SK-N-MC (cell line): Measurements from ENCODE around the gene B9D1.

Experiments used
- DNase-seq: peaks from one replicate; pipeline ENCODE4 v3.0.0-alpha.2; 2011; ENCODE audit warnings: low read depth, low spot score
- H3K27ac ChIP-seq: fragments of 200-600 bp; sonication (generic); 2 replicates; pipeline ENCODE4 v1.5.1; 2016; ENCODE audit warnings: mixed run types
- H3K36me3 ChIP-seq: fragments of 200-600 bp; sonication (generic); 2 replicates; pipeline ENCODE4 v1.6.1; 2017; ENCODE audit warnings: antibody characterized with exemption, low read length, mixed read lengths; ENCODE audit not compliant: insufficient read depth
- H3K4me3 ChIP-seq: fragments of 200-600 bp; sonication (generic); 2 replicates; pipeline ENCODE4 v1.5.1; 2016
- H3K9ac ChIP-seq: fragments of 200-600 bp; sonication (generic); 2 replicates; pipeline ENCODE4 v1.8.0; 2017; ENCODE audit warnings: mixed run types, mixed read lengths; ENCODE audit not compliant: insufficient read length
- H3K9me3 ChIP-seq: fragments of 200-600 bp; sonication (generic); 2 replicates; pipeline ENCODE4 v1.6.1; 2017; ENCODE audit warnings: low read depth, mild to moderate bottlenecking, antibody characterized with exemption, low read length, moderate library complexity, mixed read lengths
- EZH2 ChIP-seq: fragments of 200-600 bp; sonication (generic); IDR thresholded peaks from one replicate; pipeline ENCODE4 v1.6.1; 2017; ENCODE audit warnings: antibody characterized with exemption
- FOXP2 ChIP-seq: optimal IDR thresholded peaks from 2 replicates; pipeline ENCODE3; 2011; ENCODE audit warnings: mild to moderate bottlenecking, moderate library complexity; ENCODE audit not compliant: insufficient read depth; ENCODE audit errors: extremely low read length, control extremely low read depth
- POLR2AphosphoS5 ChIP-seq: IDR thresholded peaks from 2 replicates; pipeline ENCODE4 v1.6.1; 2012; ENCODE audit warnings: mild to moderate bottlenecking, low read depth, low read length, borderline replicate concordance

The B9D1 gene

DNA sequence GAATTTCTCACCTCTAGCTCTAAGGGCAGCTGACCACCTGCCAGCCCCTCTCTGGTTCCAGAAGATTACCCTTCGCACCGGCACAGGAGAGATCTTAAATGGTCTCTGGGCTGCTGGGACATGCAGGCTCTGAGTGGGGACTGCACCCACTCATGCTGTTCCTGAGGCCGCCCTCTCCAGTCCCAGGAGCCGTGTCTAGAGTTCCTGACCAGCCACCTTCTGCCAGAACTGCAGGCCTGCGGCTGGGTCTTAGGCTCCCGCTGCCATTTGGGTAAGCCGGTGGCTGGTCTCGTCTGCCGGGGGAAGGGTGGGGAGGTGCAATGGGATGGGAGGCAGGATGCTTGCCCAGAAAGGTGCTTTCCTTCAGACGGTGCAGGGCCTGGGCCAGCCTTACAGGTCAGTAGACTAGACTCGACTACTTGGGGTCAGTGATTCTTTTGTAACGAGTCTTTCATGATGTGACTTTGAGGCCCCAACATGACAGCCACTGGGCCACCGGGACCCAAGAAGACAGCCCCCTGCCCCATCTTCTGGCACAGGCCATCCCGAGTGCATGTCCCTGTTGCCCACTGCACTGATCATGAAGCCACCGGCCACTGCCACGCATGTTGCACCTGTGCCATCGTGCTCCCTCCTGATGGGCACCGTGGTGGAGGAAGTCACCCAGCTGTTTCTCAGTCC, 26.4 kb downstream of the B9D1 start:
- no peak overlapping the region for H3K4me3 ChIP-seq

DNA sequence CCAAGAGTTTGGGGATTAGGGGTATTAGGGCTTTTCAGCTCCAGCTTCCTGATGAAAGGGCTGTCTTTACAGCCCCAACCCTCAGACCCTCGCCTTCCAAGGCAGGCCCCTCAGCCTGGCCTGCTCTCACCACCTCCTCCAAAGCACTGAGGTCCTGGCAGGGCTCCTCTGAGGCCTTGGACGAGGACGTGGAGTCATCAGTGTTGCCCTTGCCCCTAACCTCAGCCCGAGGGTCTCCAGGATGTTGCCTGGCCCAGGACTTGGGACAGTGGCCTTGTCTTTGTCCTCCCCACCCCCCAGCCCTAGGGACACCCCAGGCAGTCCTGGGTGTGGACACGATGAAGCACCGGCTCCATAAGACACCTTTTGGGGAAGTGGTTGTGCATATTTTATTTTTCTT, 28.2 kb downstream of the B9D1 start:
- no peaks in the 10 kb centered on the region; the same call in 1 of the 2 replicates for H3K36me3 ChIP-seq
- no peak overlapping the region for H3K9ac ChIP-seq
- H3K27ac ChIP-seq = no peak overlapping the region
- no peak overlapping the region for H3K4me3 ChIP-seq
- DNase-seq = no peak
- H3K9me3 ChIP-seq = no peaks in the 10 kb centered on the region
- TF ChIP-seq EZH2 = no peak
- TF ChIP-seq POLR2AphosphoS5 = no peak
- no peak for TF ChIP-seq FOXP2

More for the DNA sequence above, 26.4 kb downstream of the B9D1 start:
- TF ChIP-seq POLR2AphosphoS5 (no peak), EZH2 (no peak), FOXP2 (no peak)
- H3K9ac ChIP-seq = no peak overlapping the region
- no peak overlapping the region for H3K27ac ChIP-seq
- H3K36me3 ChIP-seq = no peaks in the 10 kb centered on the region; the same call in 1 of the 2 replicates
- H3K9me3 ChIP-seq = no peaks in the 10 kb centered on the region
- no peak for DNase-seq

GRCh38 chr17:19333736-19334290, 28.7 kb downstream of the B9D1 start:
- no peak for DNase-seq

DNA sequence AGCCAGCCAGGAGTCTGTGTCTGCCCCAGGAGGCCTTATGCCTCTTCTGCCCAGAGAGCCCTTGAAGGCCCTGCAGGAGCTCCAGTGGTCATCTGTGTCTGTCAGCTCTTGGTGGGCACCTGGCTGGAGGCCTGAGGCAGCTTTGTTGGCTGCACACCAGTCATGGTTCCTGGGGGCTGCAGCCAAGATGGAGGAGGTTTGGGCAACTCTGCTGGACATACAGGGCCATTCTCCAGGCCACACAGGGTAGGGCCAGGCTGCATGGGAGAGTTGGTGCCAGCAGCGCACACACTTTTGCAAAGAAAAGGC, 29.4 kb downstream of the B9D1 start:
- TF ChIP-seq POLR2AphosphoS5 = no peak
- TF ChIP-seq FOXP2 = no peak
- no peak for TF ChIP-seq EZH2
- H3K9me3 ChIP-seq = no peaks in the 10 kb centered on the region
- H3K36me3 ChIP-seq = no peaks in the 10 kb centered on the region; the same call in 1 of the 2 replicates

More at GRCh38 chr17:19333736-19334290, 28.7 kb downstream of the B9D1 start:
- Histone ChIP-seq H3K9me3 (no peaks in the 10 kb centered on the region), H3K27ac (no peak overlapping the region), H3K4me3 (no peak overlapping the region), H3K36me3 (no peaks in the 10 kb centered on the region; the same call in 1 of the 2 replicates), H3K9ac (no peak overlapping the region)
- no peak for TF ChIP-seq FOXP2
- TF ChIP-seq POLR2AphosphoS5 = no peak
- no peak for TF ChIP-seq EZH2

GRCh38 chr17:19332371-19333131, 30.0 kb downstream of the B9D1 start:
- Histone ChIP-seq H3K27ac (no peak overlapping the region), H3K4me3 (no peak overlapping the region), H3K9me3 (no peaks in the 10 kb centered on the region), H3K9ac (no peak overlapping the region), H3K36me3 (no peaks in the 10 kb centered on the region; the same call in 1 of the 2 replicates)
- no peak for DNase-seq
- TF ChIP-seq POLR2AphosphoS5 (no peak), EZH2 (no peak), FOXP2 (no peak)

More for the DNA sequence above, 29.4 kb downstream of the B9D1 start:
- H3K4me3 ChIP-seq = no peak overlapping the region
- H3K27ac ChIP-seq = no peak overlapping the region
- no peak overlapping the region for H3K9ac ChIP-seq
- DNase-seq = no peak

GRCh38 chr17:19331543-19332245, 30.8 kb downstream of the B9D1 start:
- H3K9ac ChIP-seq = no peak overlapping the region
- H3K36me3 ChIP-seq = no peaks in the 10 kb centered on the region; the same call in 1 of the 2 replicates
- no peak overlapping the region for H3K4me3 ChIP-seq
- H3K9me3 ChIP-seq = no peaks in the 10 kb centered on the region
- no peak for DNase-seq
- no peak for TF ChIP-seq EZH2
- no peak for TF ChIP-seq POLR2AphosphoS5
- no peak for TF ChIP-seq FOXP2
- no peak overlapping the region for H3K27ac ChIP-seq

DNA sequence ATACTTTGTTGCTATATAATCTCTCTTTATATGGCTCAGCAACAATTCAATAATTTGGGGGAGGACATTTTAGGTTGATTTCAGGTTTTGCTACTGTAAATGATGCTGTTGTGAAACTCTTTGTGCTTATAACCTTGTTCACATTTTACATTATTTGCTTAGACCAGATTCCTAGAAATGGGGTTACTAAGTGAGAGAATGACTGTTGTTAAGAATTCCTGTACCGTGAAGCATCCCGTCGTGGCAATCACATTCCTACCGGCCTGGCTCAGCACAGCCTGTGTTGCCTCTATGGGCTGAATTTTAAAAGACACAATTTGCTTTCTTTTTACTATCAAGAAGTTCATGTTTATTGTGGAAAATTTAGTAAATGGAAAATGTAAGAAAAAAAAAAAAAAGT, 31.4 kb downstream of the B9D1 start:
- DNase-seq = no peak
- H3K9me3 ChIP-seq = no peaks in the 10 kb centered on the region
- TF ChIP-seq POLR2AphosphoS5 (no peak), FOXP2 (no peak), EZH2 (no peak)
- H3K36me3 ChIP-seq = no peaks in the 10 kb centered on the region; the same call in 1 of the 2 replicates
- no peak overlapping the region for H3K4me3 ChIP-seq
- H3K27ac ChIP-seq = no peak overlapping the region
- H3K9ac ChIP-seq = no peak overlapping the region

DNA sequence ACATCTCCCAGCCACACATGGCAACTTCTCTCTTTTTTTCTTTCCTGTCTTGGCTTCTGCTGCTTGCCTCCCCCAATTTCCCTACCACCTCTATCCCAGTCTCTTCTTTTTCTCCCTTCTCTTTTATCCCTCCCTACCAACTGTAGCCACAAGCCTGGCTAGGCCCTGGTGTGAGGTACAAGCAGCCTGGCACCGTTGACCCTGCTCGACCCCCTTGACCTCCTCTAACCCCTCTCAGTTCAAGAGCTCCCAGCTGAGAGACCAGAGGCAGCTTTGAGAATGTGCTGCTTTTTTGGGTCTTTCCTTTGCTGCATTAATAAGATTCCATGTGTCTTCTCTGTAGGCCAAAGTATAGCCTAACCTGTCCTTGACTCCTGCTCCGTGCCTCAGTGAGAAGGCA, 32.3 kb downstream of the B9D1 start:
- Histone ChIP-seq H3K9ac (no peak overlapping the region), H3K9me3 (peaks cover 2% of the 10 kb centered on the region; the same call in 1 of the 2 replicates), H3K36me3 (peaks cover 1% of the 10 kb centered on the region), H3K4me3 (no peak overlapping the region), H3K27ac (no peak overlapping the region)
- TF ChIP-seq FOXP2 (no peak), POLR2AphosphoS5 (no peak), EZH2 (no peak)
- no peak for DNase-seq
